Neural crest cell (in vitro differentiated cells): ENCODE measurements around the gene TMOD3. TPM values are rescaled to one million over a fixed set of nuclear protein-coding genes. Genes with fewer than 3 reads are reported as not detected.

Source experiments
- DNase-seq: peaks from one replicate; pipeline ENCODE4 v3.0.0; 2021; ENCODE audit warnings: low read depth, mixed read lengths, low spot score
- H3K27ac Mint-ChIP-seq: one replicate; pipeline ENCODE4 v1.8.0; 2021; ENCODE audit warnings: mild to moderate bottlenecking, mixed read lengths; ENCODE audit not compliant: unreplicated experiment
- H3K27me3 Mint-ChIP-seq: 2 replicates; pipeline ENCODE4 v1.8.0; 2021; ENCODE audit warnings: low read depth, mild to moderate bottlenecking, mixed read lengths
- H3K36me3 Mint-ChIP-seq: 2 replicates; pipeline ENCODE4 v1.8.0; 2021; ENCODE audit warnings: low read depth, mild to moderate bottlenecking, mixed read lengths
- H3K4me1 Mint-ChIP-seq: 2 replicates; pipeline ENCODE4 v1.8.0; 2021; ENCODE audit warnings: mixed read lengths
- H3K4me3 Mint-ChIP-seq: one replicate; pipeline ENCODE4 v1.8.0; 2021; ENCODE audit warnings: mild to moderate bottlenecking, mixed read lengths
- H3K9me3 Mint-ChIP-seq: 2 replicates; pipeline ENCODE4 v1.8.0; 2021; ENCODE audit warnings: mixed read lengths
- CTCF ChIP-seq: fragments of 200-600 bp; sonication (generic); conservative IDR thresholded peaks from 2 replicates; pipeline ENCODE4 v1.5.0; 2021; ENCODE audit warnings: antibody characterized with exemption, mild to moderate bottlenecking
- total RNA-seq: library from RNA; stranded (reverse); gene quantifications from 2 replicates; pipeline ENCODE4 v1.2.1, GENCODE V29; 2021

The TMOD3 gene
- total RNA-seq, 1 donor from 2014 or later, result 29.3 TPM

DNA sequence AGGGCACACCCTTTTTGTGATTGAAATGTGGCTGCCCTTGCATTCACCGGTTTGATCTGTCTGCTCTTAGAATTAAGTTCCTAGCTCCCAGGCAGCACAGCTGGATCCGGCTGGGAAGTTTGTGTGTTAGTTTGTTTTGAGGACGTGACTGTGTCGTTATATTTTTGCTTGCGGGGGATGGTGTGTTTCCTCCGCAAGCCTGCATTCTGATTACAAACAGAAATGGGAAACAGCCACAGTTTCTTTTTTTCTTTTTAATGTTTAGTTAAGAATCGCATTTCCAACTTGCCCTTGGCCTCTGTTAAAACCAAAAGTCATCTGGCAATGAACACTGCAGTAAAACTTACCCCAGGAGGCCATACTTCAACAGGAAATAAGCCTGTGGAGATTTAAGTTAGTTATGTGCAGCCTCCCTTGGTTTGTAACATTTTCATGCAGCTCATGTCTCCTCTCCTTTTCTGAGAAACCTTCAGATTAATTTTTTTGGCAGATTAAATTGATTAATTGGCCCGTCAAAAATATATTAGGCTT is 888 bp downstream of the TMOD3 start:
- Mint-ChIP-seq H3K36me3 (no peaks in the 10 kb centered on the region), H3K4me1 (peaks cover 21% of the 10 kb centered on the region), H3K27ac (no peak overlapping the region), H3K27me3 (peaks cover 3% of the 10 kb centered on the region), H3K4me3 (peak overlapping the region; percentile 93), H3K9me3 (no peaks in the 10 kb centered on the region)
- DNase-seq, result no peak
- no peak for TF ChIP-seq CTCF

- H3K27me3 Mint-ChIP-seq, result no peaks in the 10 kb centered on the region
- no peak overlapping the region for H3K27ac Mint-ChIP-seq
- H3K9me3 Mint-ChIP-seq, result no peaks in the 10 kb centered on the region
- H3K4me1 Mint-ChIP-seq, result peaks cover 41% of the 10 kb centered on the region
- no peak for TF ChIP-seq CTCF
- no peaks in the 10 kb centered on the region for H3K36me3 Mint-ChIP-seq
- H3K4me3 Mint-ChIP-seq, result no peak overlapping the region
- DNase-seq, result no peak
Observed at GRCh38 chr15:51833772-51834171, 4.3 kb downstream of the TMOD3 start.

DNA sequence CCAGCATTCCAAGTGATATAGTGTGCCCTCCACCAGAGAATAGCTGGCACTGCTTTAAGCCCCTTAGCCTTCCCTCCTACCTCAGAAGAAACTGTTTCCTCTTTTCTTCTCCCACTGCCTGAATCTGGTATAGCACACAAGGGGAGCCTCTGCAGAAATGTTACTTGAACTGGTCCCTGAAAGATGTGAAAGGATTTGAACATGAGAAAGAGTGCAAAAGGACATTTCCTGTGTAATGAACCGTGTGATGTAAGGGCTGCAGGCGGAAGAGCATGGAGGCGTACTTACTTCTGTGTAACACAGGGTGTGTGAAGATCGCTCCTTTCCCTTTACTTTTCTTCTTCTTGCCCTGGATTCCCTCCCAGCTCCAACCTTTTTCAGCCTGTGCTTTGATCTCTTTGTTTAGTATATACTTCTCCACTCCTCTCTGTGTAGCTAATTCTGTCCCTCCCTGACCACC is 8.4 kb downstream of the TMOD3 start:
- no peak for DNase-seq
- TF ChIP-seq CTCF, result no peak
- no peaks in the 10 kb centered on the region for H3K36me3 Mint-ChIP-seq
- no peak overlapping the region for H3K4me3 Mint-ChIP-seq
- H3K27me3 Mint-ChIP-seq, result no peaks in the 10 kb centered on the region
- peaks cover 23% of the 10 kb centered on the region for H3K4me1 Mint-ChIP-seq
- peak overlapping the region; percentile 46 for H3K27ac Mint-ChIP-seq
- no peaks in the 10 kb centered on the region for H3K9me3 Mint-ChIP-seq

GRCh38 chr15:51838270-51838669 is 8.8 kb downstream of the TMOD3 start:
- Mint-ChIP-seq H3K4me3 (no peak overlapping the region), H3K27ac (peak overlapping the region; percentile 46), H3K9me3 (no peaks in the 10 kb centered on the region), H3K27me3 (no peaks in the 10 kb centered on the region), H3K36me3 (no peaks in the 10 kb centered on the region), H3K4me1 (peaks cover 27% of the 10 kb centered on the region)
- no peak for DNase-seq
- TF ChIP-seq CTCF, result no peak

DNA sequence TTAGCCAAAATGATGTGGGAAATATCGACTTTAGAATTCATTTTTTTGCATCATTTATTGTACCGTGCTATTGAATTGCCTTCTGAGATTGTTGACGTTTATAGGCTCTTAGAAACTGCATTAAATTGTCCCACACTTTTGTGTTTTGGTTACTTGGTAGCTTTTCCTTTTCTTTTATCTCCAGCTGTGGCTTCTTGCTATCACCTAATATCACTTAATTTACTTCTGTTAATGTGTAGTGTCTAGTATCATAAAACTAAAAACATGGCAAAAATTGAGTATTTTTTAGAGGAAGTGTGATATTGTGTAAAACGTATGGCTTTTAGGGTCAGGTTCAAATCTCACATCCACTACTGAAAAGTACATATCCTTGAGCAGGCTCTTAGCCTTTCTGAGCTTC is 11.2 kb downstream of the TMOD3 start:
- H3K4me1 Mint-ChIP-seq, result peaks cover 27% of the 10 kb centered on the region
- no peaks in the 10 kb centered on the region for H3K36me3 Mint-ChIP-seq
- no peak for TF ChIP-seq CTCF
- no peak overlapping the region for H3K27ac Mint-ChIP-seq
- H3K4me3 Mint-ChIP-seq, result no peak overlapping the region
- no peaks in the 10 kb centered on the region for H3K9me3 Mint-ChIP-seq
- H3K27me3 Mint-ChIP-seq, result no peaks in the 10 kb centered on the region
- no peak for DNase-seq
